ENCODE measurements around the gene C16orf95. TPM values are rescaled to one million over a fixed set of nuclear protein-coding genes. Genes with fewer than 3 reads are reported as not detected.

Gene C16orf95
- total RNA-seq, 1 donor from 2014 or later = 4.8 TPM

DNA sequence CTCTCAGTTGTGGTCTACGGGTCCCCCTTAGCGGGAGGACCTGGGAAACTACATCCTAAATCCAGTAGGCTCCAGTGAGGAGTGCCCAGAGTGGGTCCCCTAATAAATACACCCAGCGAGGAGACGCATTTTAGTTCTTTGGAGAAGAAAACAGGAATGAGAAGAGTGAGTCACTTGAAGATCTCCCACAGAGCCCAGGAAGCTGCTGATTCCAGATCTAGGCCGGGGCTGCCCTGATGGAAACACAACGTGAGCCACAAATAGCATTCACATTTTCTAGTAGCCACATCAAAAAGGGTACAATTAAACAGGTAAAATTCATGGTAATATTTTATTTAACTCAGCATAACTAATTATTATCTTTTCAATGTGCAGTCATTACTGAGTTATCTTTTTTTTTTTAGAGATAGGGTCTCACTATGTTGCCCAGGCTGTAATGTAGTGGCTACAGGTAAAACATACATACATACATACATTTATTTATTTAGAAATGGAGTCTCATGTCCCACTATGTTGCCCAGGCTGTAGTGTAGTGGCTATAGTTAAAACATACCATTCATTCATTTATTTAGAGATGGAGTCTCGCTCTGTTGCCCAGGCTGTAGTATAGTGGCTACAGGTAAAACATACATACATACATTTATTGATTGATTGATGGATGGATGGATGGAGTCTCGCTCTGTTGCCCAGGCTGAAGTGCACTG, 44.9 kb upstream of the C16orf95 start:
- TF ChIP-seq CTCF (IDR thresholded peaks at IDR 0.05) = no peak
- TF ChIP-seq EZH2phosphoT487 (IDR thresholded peaks at IDR 0.05) = no peak
- TF ChIP-seq EZH2 (IDR thresholded peaks at IDR 0.05) = no peak
- Mint-ChIP-seq H3K4me1 (peaks cover 11% of the 10 kb centered on the region), H3K27me3 (ENCODE audit: insufficient read depth, low read depth) (peaks cover 4% of the 10 kb centered on the region), H3K27ac (no peak overlapping the region), H3K9me3 (no peaks in the 10 kb centered on the region), H3K4me3 (no peak overlapping the region), H3K36me3 (peaks cover 27% of the 10 kb centered on the region)
- Histone ChIP-seq H2AFZ (replicated peaks) (no peak overlapping the region), H3F3A (ENCODE audit: low read depth) (no peaks in the 10 kb centered on the region), H3K27ac (no peak overlapping the region), H3K27me3 (no peaks in the 10 kb centered on the region), H3K9me3 (ENCODE audit: low read depth) (no peaks in the 10 kb centered on the region), H3K4me3 (no peak overlapping the region), H3K4me1 (no peaks in the 10 kb centered on the region), H3K4me2 (no peak overlapping the region), H3K9ac (no peak overlapping the region), H4K20me1 (ENCODE audit: low read depth) (peaks cover 9% of the 10 kb centered on the region), H3K79me2 (ENCODE audit: low read depth) (peaks cover under 1% of the 10 kb centered on the region), H3K36me3 (no peaks in the 10 kb centered on the region)
- no peak for DNase-seq (ENCODE audit: low spot score)

DNA sequence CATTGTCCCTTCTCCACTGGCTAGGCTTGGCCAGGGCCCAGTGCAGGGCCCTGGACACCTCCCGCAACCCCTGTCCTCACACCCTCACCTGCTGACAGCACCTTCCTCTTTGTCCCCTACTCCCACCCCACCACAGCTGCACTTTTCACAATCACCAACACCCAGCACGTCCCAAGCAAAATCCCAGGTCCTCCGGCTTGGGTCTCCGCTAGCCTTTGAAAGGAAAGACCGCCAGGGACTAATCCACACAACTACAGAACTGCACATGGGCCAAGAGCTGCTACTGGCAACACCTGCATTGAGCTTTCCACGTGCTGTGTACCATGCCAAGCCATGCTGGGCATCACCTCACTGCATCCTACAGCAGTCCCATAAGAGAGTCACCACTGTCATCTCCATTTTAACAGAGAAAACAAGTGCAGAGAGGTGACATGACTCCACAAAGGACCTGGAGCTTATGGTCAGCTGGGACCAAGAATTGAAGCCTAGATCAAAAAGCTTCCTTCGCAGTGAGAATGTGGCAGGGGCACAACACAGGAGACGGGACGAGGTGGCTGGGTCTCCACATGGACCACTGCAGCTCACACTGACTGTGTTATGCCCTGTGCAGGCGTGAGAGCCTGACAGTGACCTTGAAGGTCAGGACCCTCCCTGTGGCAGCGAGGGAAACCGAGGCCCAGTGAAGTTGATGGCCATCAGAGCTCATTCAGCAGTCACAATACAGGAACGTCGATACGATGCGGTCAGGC, 43.8 kb upstream of the C16orf95 start:
- TF ChIP-seq EZH2 (IDR thresholded peaks at IDR 0.05) (no peak), CTCF (IDR thresholded peaks at IDR 0.05) (no peak), EZH2phosphoT487 (IDR thresholded peaks at IDR 0.05) (no peak)
- Histone ChIP-seq H3K79me2 (ENCODE audit: low read depth) (no peaks in the 10 kb centered on the region), H3K4me1 (no peaks in the 10 kb centered on the region), H3F3A (ENCODE audit: low read depth) (no peaks in the 10 kb centered on the region), H2AFZ (replicated peaks) (no peak overlapping the region), H3K4me2 (no peak overlapping the region), H3K27ac (no peak overlapping the region), H3K9me3 (ENCODE audit: low read depth) (no peaks in the 10 kb centered on the region), H4K20me1 (ENCODE audit: low read depth) (peaks cover 3% of the 10 kb centered on the region), H3K4me3 (no peak overlapping the region), H3K36me3 (no peaks in the 10 kb centered on the region), H3K27me3 (no peaks in the 10 kb centered on the region), H3K9ac (no peak overlapping the region)
- peak; percentile 0 for DNase-seq (ENCODE audit: low spot score)
- Mint-ChIP-seq H3K36me3 (peaks cover 27% of the 10 kb centered on the region), H3K27ac (no peak overlapping the region), H3K4me1 (peaks cover 17% of the 10 kb centered on the region), H3K9me3 (no peaks in the 10 kb centered on the region), H3K4me3 (no peak overlapping the region), H3K27me3 (ENCODE audit: insufficient read depth, low read depth) (peaks cover 4% of the 10 kb centered on the region)

- Histone ChIP-seq H4K20me1 (ENCODE audit: low read depth) (no peaks in the 10 kb centered on the region), H3K79me2 (ENCODE audit: low read depth) (no peaks in the 10 kb centered on the region), H3K9ac (no peak overlapping the region), H3K4me3 (no peak overlapping the region), H3K4me1 (no peaks in the 10 kb centered on the region), H3K27me3 (no peaks in the 10 kb centered on the region), H3K27ac (no peak overlapping the region), H3K4me2 (no peak overlapping the region), H3F3A (ENCODE audit: low read depth) (no peaks in the 10 kb centered on the region), H3K36me3 (no peaks in the 10 kb centered on the region), H3K9me3 (ENCODE audit: low read depth) (no peaks in the 10 kb centered on the region), H2AFZ (replicated peaks) (no peak overlapping the region)
- TF ChIP-seq CTCF (IDR thresholded peaks at IDR 0.05) (no peak), EZH2phosphoT487 (IDR thresholded peaks at IDR 0.05) (no peak), EZH2 (IDR thresholded peaks at IDR 0.05) (no peak)
- Mint-ChIP-seq H3K27ac (peak overlapping the region; percentile 93), H3K27me3 (ENCODE audit: insufficient read depth, low read depth) (peaks cover 2% of the 10 kb centered on the region), H3K9me3 (no peaks in the 10 kb centered on the region), H3K36me3 (peaks cover 27% of the 10 kb centered on the region), H3K4me3 (no peak overlapping the region), H3K4me1 (peaks cover 22% of the 10 kb centered on the region)
- DNase-seq (ENCODE audit: low spot score) = no peak
These were observed 41.9 kb upstream of the C16orf95 start for GRCh38 chr16:87359121-87359520.
